ENCODE measurements around the gene CHN2. TPM values are rescaled to one million over a fixed set of nuclear protein-coding genes. Genes with fewer than 3 reads are reported as not detected.

CHN2 gene
- total RNA-seq, 1 experiment from 2014 or later = 7.7 TPM

- no peaks in the 10 kb centered on the region for H3F3A ChIP-seq (ENCODE audit: low read length, unreplicated experiment)
- TF ChIP-seq CTCF (conservative IDR thresholded peaks at IDR 0.05; ENCODE audit: low read depth, low read length) (no peak), EZH2 (IDR thresholded peaks at IDR 0.05; ENCODE audit: low read length, unreplicated experiment) (no peak), EZH2phosphoT487 (IDR thresholded peaks at IDR 0.05; ENCODE audit: borderline replicate concordance, low read length) (no peak)
- H3K36me3 ChIP-seq (ENCODE audit: low read depth, low read length) = no peaks in the 10 kb centered on the region
- CTCF ChIA-PET = no interaction called here
- H4K20me1 ChIP-seq (ENCODE audit: low read length) = no peaks in the 10 kb centered on the region
- H3K4me1 ChIP-seq (ENCODE audit: insufficient read depth, low read length) = peaks cover 7% of the 10 kb centered on the region; the same call in 1 of the 2 replicates
- H3K27me3 ChIP-seq (ENCODE audit: low read length) = no peaks in the 10 kb centered on the region
- H3K27ac ChIP-seq (ENCODE audit: low read length) = no peak overlapping the region
- H3K9me3 ChIP-seq (ENCODE audit: low read length) = no peaks in the 10 kb centered on the region
- H3K4me3 ChIP-seq (ENCODE audit: low read length) = no peak overlapping the region
- H2AFZ ChIP-seq (ENCODE audit: low read length) = no peak overlapping the region
- no peak overlapping the region for H3K4me2 ChIP-seq (ENCODE audit: low read length)
- BruUV-seq (replicated peaks) = no TSS peak
- H3K9me2 ChIP-seq (replicated peaks; ENCODE audit: low read length) = no peaks in the 10 kb centered on the region
- H3K9ac ChIP-seq (ENCODE audit: low read length) = no peak overlapping the region
- POLR2A ChIA-PET (ENCODE audit: unreplicated experiment) = interaction anchor here (0.8 kb wide), 1 partner anchor 103 kb away, joined by 5 read pairs; no protein-coding TSS in a partner anchor
- H3K79me2 ChIP-seq (ENCODE audit: low read length) = no peaks in the 10 kb centered on the region
- intact Hi-C loops (cut with micrococcal nuclease) = no loop called here
- no peak for DNase-seq
- no peak for ATAC-seq
Observed at GRCh38 chr7:29292886-29293658, 98.5 kb downstream of the CHN2 start.

- Histone ChIP-seq H3K27me3 (ENCODE audit: low read length) (no peaks in the 10 kb centered on the region), H3K4me3 (ENCODE audit: low read length) (no peak overlapping the region), H2AFZ (ENCODE audit: low read length) (no peak overlapping the region), H4K20me1 (ENCODE audit: low read length) (no peaks in the 10 kb centered on the region), H3K79me2 (ENCODE audit: low read length) (no peaks in the 10 kb centered on the region), H3K36me3 (ENCODE audit: low read depth, low read length) (no peaks in the 10 kb centered on the region), H3K9me3 (ENCODE audit: low read length) (no peaks in the 10 kb centered on the region), H3K4me2 (ENCODE audit: low read length) (no peak overlapping the region), H3K9ac (ENCODE audit: low read length) (no peak overlapping the region), H3F3A (ENCODE audit: low read length, unreplicated experiment) (no peaks in the 10 kb centered on the region), H3K4me1 (ENCODE audit: insufficient read depth, low read length) (peaks cover 19% of the 10 kb centered on the region), H3K9me2 (replicated peaks; ENCODE audit: low read length) (no peaks in the 10 kb centered on the region), H3K27ac (ENCODE audit: low read length) (no peak overlapping the region)
- DNase-seq = no peak
- TF ChIP-seq EZH2phosphoT487 (IDR thresholded peaks at IDR 0.05; ENCODE audit: borderline replicate concordance, low read length) (no peak), EZH2 (IDR thresholded peaks at IDR 0.05; ENCODE audit: low read length, unreplicated experiment) (no peak), CTCF (conservative IDR thresholded peaks at IDR 0.05; ENCODE audit: low read depth, low read length) (no peak)
- ChIA-PET POLR2A (ENCODE audit: unreplicated experiment) (no interaction called here), CTCF (no interaction called here)
- no peak for ATAC-seq
- intact Hi-C loops (cut with micrococcal nuclease) = no loop called here
- BruUV-seq (replicated peaks) = no TSS peak
Observed at GRCh38 chr7:29296421-29296820, 101.8 kb downstream of the CHN2 start.

- Histone ChIP-seq H2AFZ (ENCODE audit: low read length) (no peak overlapping the region), H3K4me3 (ENCODE audit: low read length) (no peak overlapping the region), H3K27me3 (ENCODE audit: low read length) (no peaks in the 10 kb centered on the region), H3K9me2 (replicated peaks; ENCODE audit: low read length) (no peaks in the 10 kb centered on the region), H3K27ac (ENCODE audit: low read length) (no peak overlapping the region), H4K20me1 (ENCODE audit: low read length) (no peaks in the 10 kb centered on the region), H3K9me3 (ENCODE audit: low read length) (no peaks in the 10 kb centered on the region), H3K36me3 (ENCODE audit: low read depth, low read length) (no peaks in the 10 kb centered on the region), H3K79me2 (ENCODE audit: low read length) (no peaks in the 10 kb centered on the region), H3F3A (ENCODE audit: low read length, unreplicated experiment) (no peaks in the 10 kb centered on the region), H3K4me1 (ENCODE audit: insufficient read depth, low read length) (peaks cover 22% of the 10 kb centered on the region), H3K9ac (ENCODE audit: low read length) (no peak overlapping the region), H3K4me2 (ENCODE audit: low read length) (no peak overlapping the region)
- POLR2A ChIA-PET (ENCODE audit: unreplicated experiment) = no interaction called here
- ATAC-seq (no peak), DNase-seq (no peak)
- no TSS peak for BruUV-seq (replicated peaks)
- intact Hi-C loops (cut with micrococcal nuclease) = no loop called here
- TF ChIP-seq EZH2phosphoT487 (IDR thresholded peaks at IDR 0.05; ENCODE audit: borderline replicate concordance, low read length) = no peak
- peak; percentile 53 for TF ChIP-seq CTCF (conservative IDR thresholded peaks at IDR 0.05; ENCODE audit: low read depth, low read length)
- no peak for TF ChIP-seq EZH2 (IDR thresholded peaks at IDR 0.05; ENCODE audit: low read length, unreplicated experiment)
- CTCF ChIA-PET = no interaction called here
Observed at GRCh38 chr7:29297194-29297890, 102.8 kb downstream of the CHN2 start.
